NOMO-1 treated with dmso at 0.1 percent for 144 hours (cell line): ENCODE results near the gene IKZF3.
"Not testable (repeated sequence)": the region's sequence is repeated elsewhere in the genome, so short reads cannot be mapped to it uniquely, and the experiment has no call there.

ENCODE experiments used
- DNase-seq: peaks from one replicate; lab custom pipeline; 2025; ENCODE audit not compliant: unreplicated experiment; lab: John Stamatoyannopoulos, UW

The IKZF3 gene

GRCh38 chr17:39722104-39722503 is 142.0 kb downstream of the IKZF3 start:
- no peak for DNase-seq

GRCh38 chr17:39719563-39720355 is 144.4 kb downstream of the IKZF3 start:
- no peak for DNase-seq

GRCh38 chr17:39717660-39718059 is 146.5 kb downstream of the IKZF3 start:
- no peak for DNase-seq

- no peak for DNase-seq
Measured at GRCh38 chr17:39716879-39717536, 147.1 kb downstream of the IKZF3 start.

GRCh38 chr17:39716073-39716818 is 147.9 kb downstream of the IKZF3 start:
- DNase-seq, result no peak

GRCh38 chr17:39715375-39716072 is 148.6 kb downstream of the IKZF3 start:
- no peak for DNase-seq

GRCh38 chr17:39714234-39714633 is 149.9 kb downstream of the IKZF3 start:
- no peak for DNase-seq

- DNase-seq, result no peak
Measured at GRCh38 chr17:39711851-39712250, 152.3 kb downstream of the IKZF3 start.

- not testable (repeated sequence) for DNase-seq
Measured at GRCh38 chr17:39711071-39711470, 153.0 kb downstream of the IKZF3 start.

GRCh38 chr17:39709998-39710964 is 153.8 kb downstream of the IKZF3 start:
- DNase-seq, result no peak

GRCh38 chr17:39709319-39709997 is 154.7 kb downstream of the IKZF3 start:
- no peak for DNase-seq
